Right lobe of liver (tissue), 4 donors: ENCODE results near the gene SLC9A3.

Experiments
- POLR2A ChIP-seq: fragments of 450-650 bp; IDR thresholded peaks from one replicate; pipeline ENCODE4 v1.6.1; 2017; ENCODE audit warnings: antibody characterized with exemption, mild to moderate bottlenecking
- TF ChIP-seq, protein P1 (sequence below), 4 donors: fragments of 200-600 bp in 3 of 4; fragments of 450-650 bp in 1 of 4; IDR thresholded peaks; one replicate each; pipeline versions ENCODE4 v1.5.1 to v1.8.0; 2016 to 2022; ENCODE audit warnings: antibody characterized with exemption in 4 of 4, mild to moderate bottlenecking in 2 of 4
- donor health status: DM: no; HTN: no; CAD: no.
- donor health status: DM: no; HTN: no; CAD: no.
- donor health status: DM: no; HTN: yes; CAD: no.

DNA sequence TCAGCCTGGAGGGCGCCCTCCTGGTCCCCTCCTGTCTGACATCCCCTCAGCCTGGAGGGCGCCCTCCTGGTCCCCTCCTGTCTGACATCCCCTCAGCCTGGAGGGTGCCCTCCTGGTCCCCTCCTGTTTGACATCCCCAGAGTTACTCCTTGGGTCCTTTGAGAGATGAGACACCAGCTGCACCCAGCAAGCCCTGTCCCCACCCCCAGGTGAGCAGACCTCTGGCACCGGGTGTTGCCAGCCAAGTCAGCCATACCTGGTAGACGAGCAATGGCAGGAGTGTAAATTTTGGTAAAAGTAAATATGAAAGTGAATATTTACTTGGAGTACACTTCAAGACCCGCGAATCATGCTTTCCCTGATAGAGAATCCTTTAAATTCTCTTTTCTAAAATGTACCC lies 55.8 kb downstream of the SLC9A3 start:
- TF ChIP-seq, protein P1, sequence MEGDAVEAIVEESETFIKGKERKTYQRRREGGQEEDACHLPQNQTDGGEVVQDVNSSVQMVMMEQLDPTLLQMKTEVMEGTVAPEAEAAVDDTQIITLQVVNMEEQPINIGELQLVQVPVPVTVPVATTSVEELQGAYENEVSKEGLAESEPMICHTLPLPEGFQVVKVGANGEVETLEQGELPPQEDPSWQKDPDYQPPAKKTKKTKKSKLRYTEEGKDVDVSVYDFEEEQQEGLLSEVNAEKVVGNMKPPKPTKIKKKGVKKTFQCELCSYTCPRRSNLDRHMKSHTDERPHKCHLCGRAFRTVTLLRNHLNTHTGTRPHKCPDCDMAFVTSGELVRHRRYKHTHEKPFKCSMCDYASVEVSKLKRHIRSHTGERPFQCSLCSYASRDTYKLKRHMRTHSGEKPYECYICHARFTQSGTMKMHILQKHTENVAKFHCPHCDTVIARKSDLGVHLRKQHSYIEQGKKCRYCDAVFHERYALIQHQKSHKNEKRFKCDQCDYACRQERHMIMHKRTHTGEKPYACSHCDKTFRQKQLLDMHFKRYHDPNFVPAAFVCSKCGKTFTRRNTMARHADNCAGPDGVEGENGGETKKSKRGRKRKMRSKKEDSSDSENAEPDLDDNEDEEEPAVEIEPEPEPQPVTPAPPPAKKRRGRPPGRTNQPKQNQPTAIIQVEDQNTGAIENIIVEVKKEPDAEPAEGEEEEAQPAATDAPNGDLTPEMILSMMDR (IDR thresholded peaks at IDR 0.05), result no peak
- no peak for TF ChIP-seq POLR2A
